HG02970 (cell line): ENCODE measurements around the gene KASH5.
"Not testable (repeated sequence)": the region's sequence is repeated elsewhere in the genome, so short reads cannot be mapped to it uniquely, and the experiment has no call there.

Experiments
- ATAC-seq: cut with Tn5 transposase; IDR thresholded peaks from one replicate; pipeline ENCODE4 v1.9.1; 2021; ENCODE audit warnings: mild to moderate bottlenecking, moderate library complexity, moderate number of reproducible peaks; ENCODE audit not compliant: unreplicated experiment, low FRiP score

The KASH5 gene

GRCh38 chr19:49453013-49453756 is 65.1 kb downstream of the KASH5 start, which contains the start of gene ALDH16A1:
ALDH16A1 (plus strand) TSS chr19:49453225; CDS start chr19:49453332, 107 bp downstream.
- ATAC-seq = peak; percentile 89

- no peak for ATAC-seq
Measured at GRCh38 chr19:49453757-49454240, 65.8 kb downstream of the KASH5 start.

- no peak for ATAC-seq
Measured at GRCh38 chr19:49455773-49456172, 67.7 kb downstream of the KASH5 start.

GRCh38 chr19:49456326-49456725 is 68.3 kb downstream of the KASH5 start:
- no peak for ATAC-seq

GRCh38 chr19:49458567-49458903 is 70.5 kb downstream of the KASH5 start:
- ATAC-seq = no peak

GRCh38 chr19:49459388-49459787 is 71.3 kb downstream of the KASH5 start:
- no peak for ATAC-seq

- ATAC-seq = not testable (repeated sequence)
Measured at GRCh38 chr19:49461130-49461529, 73.1 kb downstream of the KASH5 start.

- ATAC-seq = no peak
Measured at GRCh38 chr19:49461656-49462055, 73.6 kb downstream of the KASH5 start.

- ATAC-seq = no peak
Measured at GRCh38 chr19:49462492-49462891, 74.4 kb downstream of the KASH5 start.

- ATAC-seq = no peak
Measured at GRCh38 chr19:49463960-49464740, 76.1 kb downstream of the KASH5 start.

- no peak for ATAC-seq
Measured at GRCh38 chr19:49465371-49465770, 77.3 kb downstream of the KASH5 start.
